Right lobe of liver (tissue), 6 donors: ENCODE measurements around the gene SP6. TPM values are rescaled to one million over a fixed set of nuclear protein-coding genes. Genes with fewer than 3 reads are reported as not detected.

Experiments
- ATAC-seq, 4 donors: fragments of 200-7000 bp; cut with Tn5 transposase; one replicate each; pipeline ENCODE4 v1.9.1; 2020; ENCODE audit warnings: mild to moderate bottlenecking in 4 of 4, moderate library complexity in 4 of 4
- DNase-seq, 3 donors: peaks; one replicate each; pipeline ENCODE4 v3.0.0-alpha.2; 2020
- H3K27ac ChIP-seq, 3 donors: fragments of 200-600 bp; one replicate each; pipeline ENCODE4 v1.8.0; 2022
- H3K27me3 ChIP-seq, 2 donors: fragments of 200-600 bp; one replicate each; pipeline ENCODE4 v1.8.0; 2022
- H3K36me3 ChIP-seq, 4 donors: fragments of 200-600 bp; sonication (generic) in 1 of 4; one replicate each; pipeline versions ENCODE4 v1.5.1 to v1.8.0; 2017 to 2022; ENCODE audit warnings: control low read depth in 1 of 4
- H3K4me1 ChIP-seq, 4 donors: fragments of 200-600 bp; sonication (generic) in 1 of 4; one replicate each; pipeline versions ENCODE4 v1.5.1 to v1.8.0; 2017 to 2022; ENCODE audit warnings: control low read depth in 1 of 4
- H3K4me3 ChIP-seq, 3 donors: fragments of 200-600 bp; one replicate each; pipeline ENCODE4 v1.8.0; 2022
- H3K9me3 ChIP-seq, 4 donors: fragments of 200-600 bp; sonication (generic) in 1 of 4; one replicate each; pipeline versions ENCODE4 v1.5.1 to v1.8.0; 2017 to 2022; ENCODE audit warnings: control low read depth in 1 of 4
- CTCF ChIP-seq, 4 donors: fragments of 200-600 bp in 3 of 4; fragments of 450-650 bp in 1 of 4; IDR thresholded peaks; one replicate each; pipeline versions ENCODE4 v1.5.1 to v1.8.0; 2016 to 2022; ENCODE audit warnings: antibody characterized with exemption in 4 of 4, mild to moderate bottlenecking in 2 of 4
- POLR2A ChIP-seq: fragments of 450-650 bp; IDR thresholded peaks from one replicate; pipeline ENCODE4 v1.6.1; 2017; ENCODE audit warnings: antibody characterized with exemption, mild to moderate bottlenecking
- WGBS: methylation state at CpG from one replicate; pipeline ENCODE4 v1.1.6; 2018; ENCODE audit warnings: low coverage, low lambda C conversion rate; ENCODE audit not compliant: insufficient coverage; ENCODE audit errors: missing lambda C conversion rate; 5-methylcytosine and 5-hydroxymethylcytosine counted together
- intact Hi-C, 2 donors: fragments of 100-400 bp; cut with DNase I; formaldehyde crosslinking; loops; one replicate each; pipeline versions ENCODE4 v1.11.2 to v1.14.1; 2022
- total RNA-seq, 6 experiments: library from RNA; depleted of rRNA in 2 of 6; stranded (reverse); fragments of >200 nt in 2 of 6; fragmentation: NEBNext Ultra II Directional in 3 of 6; extraction: Animal tissue kit (Norgen Biotek cat#: 25700) in 3 of 6; gene quantifications; one replicate each; pipeline versions ENCODE4 v1.1.0 to v1.2.4, GENCODE V29; 2016 to 2023
- donor health status: DM: no; HTN: yes; CAD: no.
- donor health status: DM: no; HTN: no; CAD: no.
- donor health status: DM: no; HTN: no; CAD: no.
- donor health status: DM: no; HTN: yes; CAD: no.
- donor health status: DM: no; HTN: yes; CAD: no.

The SP6 gene
- total RNA-seq, 6 experiments from 2014 or later: 0.09 to 0.12 (median 0.11) TPM; not detected in 3

GRCh38 chr17:47894498-47895346, 43.8 kb upstream of the SP6 start:
- Histone ChIP-seq H3K36me3 (no peaks in the 10 kb centered on the region), H3K9me3 (no peaks in the 10 kb centered on the region), H3K27me3 (no peaks in the 10 kb centered on the region), H3K4me3 (peak overlapping the region; percentile 67 to 89 (median 69)), H3K4me1 (peaks cover 0 to 22% (median 0%) of the 10 kb centered on the region in 4 donors), H3K27ac (peak overlapping the region; percentile 80 to 89 (median 87))
- DNase-seq (no peak), ATAC-seq (no peak)
- 30% methylated on average over 11 of the region's 11 CpGs for WGBS
- TF ChIP-seq CTCF (IDR thresholded peaks at IDR 0.05) (no peak), POLR2A (no peak)
- intact Hi-C loops: loop anchor here (5.0 kb wide), 1 partner anchor 47 kb away; no protein-coding TSS in a partner anchor

GRCh38 chr17:47891545-47892088, 40.7 kb upstream of the SP6 start:
- 73% methylated on average over 3 of the region's 4 CpGs for WGBS

GRCh38 chr17:47889734-47890529, 39.0 kb upstream of the SP6 start:
- TF ChIP-seq POLR2A (no peak), CTCF (IDR thresholded peaks at IDR 0.05) (peak; percentile 95 to 98 (median 96))
- WGBS: 17% methylated on average over 8 of the region's 11 CpGs
- no peak overlapping the region for H3K4me3 ChIP-seq
- peaks cover 0 to 8% (median 0%) of the 10 kb centered on the region in 4 donors for H3K4me1 ChIP-seq
- H3K27me3 ChIP-seq: no peaks in the 10 kb centered on the region
- no peaks in the 10 kb centered on the region for H3K9me3 ChIP-seq
- intact Hi-C loops: loop anchor here (5.0 kb wide), 1 partner anchor 43 kb away; no protein-coding TSS in a partner anchor
- H3K27ac ChIP-seq: no peak overlapping the region
- ATAC-seq (peak; percentile 95 to 99 (median 96)), DNase-seq (peak; percentile 89 to 90 (median 89))
- H3K36me3 ChIP-seq: no peaks in the 10 kb centered on the region

More at GRCh38 chr17:47891545-47892088, 40.7 kb upstream of the SP6 start:
- no peaks in the 10 kb centered on the region for H3K27me3 ChIP-seq
- peaks cover 0 to 9% (median 0%) of the 10 kb centered on the region in 4 donors for H3K4me1 ChIP-seq
- DNase-seq (no peak), ATAC-seq (no peak)
- H3K4me3 ChIP-seq: no peak overlapping the region
- TF ChIP-seq CTCF (IDR thresholded peaks at IDR 0.05) (no peak), POLR2A (no peak)
- H3K27ac ChIP-seq: no peak overlapping the region
- no peaks in the 10 kb centered on the region for H3K9me3 ChIP-seq
- intact Hi-C loops: loop anchor here (5.0 kb wide), 1 partner anchor 44 kb away; no protein-coding TSS in a partner anchor
- no peaks in the 10 kb centered on the region for H3K36me3 ChIP-seq

- Histone ChIP-seq H3K36me3 (no peaks in the 10 kb centered on the region), H3K4me3 (no peak overlapping the region), H3K27me3 (no peaks in the 10 kb centered on the region), H3K27ac (no peak overlapping the region), H3K9me3 (no peaks in the 10 kb centered on the region), H3K4me1 (no peaks in the 10 kb centered on the region)
- DNase-seq: no peak
- intact Hi-C loops: no loop called here
- ATAC-seq: no peak
- 77% methylated on average over 5 of the region's 6 CpGs for WGBS
- TF ChIP-seq POLR2A (no peak), CTCF (IDR thresholded peaks at IDR 0.05) (no peak)
Measured at GRCh38 chr17:47888293-47888692, 37.3 kb upstream of the SP6 start.
